Anterior cingulate cortex (tissue), 58 donors: Measurements from ENCODE around the gene TRAK1.

Experiments used
- DNase-seq, 58 donors: peaks; one replicate each; lab custom pipeline; 2025; lab: John Stamatoyannopoulos, UW

The TRAK1 gene

DNA sequence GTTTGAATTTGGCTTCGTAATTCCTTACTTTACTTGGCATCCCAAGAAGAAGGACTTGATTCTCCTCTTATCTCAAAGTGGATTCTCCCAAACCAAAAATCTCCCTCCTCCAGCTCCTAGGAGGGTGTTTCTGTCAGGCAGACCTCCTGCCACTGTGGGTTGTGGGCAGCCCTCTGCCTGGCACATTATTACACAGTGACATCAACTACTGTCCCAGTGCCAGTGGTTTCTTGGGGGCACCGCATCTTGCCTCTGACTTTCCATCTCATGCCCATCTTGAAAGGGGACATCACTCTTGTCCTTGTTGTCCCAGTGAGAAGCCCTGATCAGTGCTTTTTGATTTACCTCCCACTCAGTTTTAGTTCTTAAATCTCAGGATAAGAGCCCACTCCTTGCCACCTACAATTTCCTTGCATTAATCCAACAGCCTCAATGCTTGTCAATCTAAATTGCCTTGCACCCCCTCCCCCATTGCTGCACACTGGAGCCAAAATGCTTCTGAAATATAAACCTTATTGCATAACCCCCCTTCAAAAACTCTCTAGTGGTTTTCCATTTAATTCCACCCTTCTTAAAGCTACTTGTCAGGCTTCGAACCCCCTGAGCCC, 81.0 kb downstream of the TRAK1 start:
- DNase-seq: no peak

GRCh38 chr3:42173307-42173706, 82.2 kb downstream of the TRAK1 start:
- no peak for DNase-seq

DNA sequence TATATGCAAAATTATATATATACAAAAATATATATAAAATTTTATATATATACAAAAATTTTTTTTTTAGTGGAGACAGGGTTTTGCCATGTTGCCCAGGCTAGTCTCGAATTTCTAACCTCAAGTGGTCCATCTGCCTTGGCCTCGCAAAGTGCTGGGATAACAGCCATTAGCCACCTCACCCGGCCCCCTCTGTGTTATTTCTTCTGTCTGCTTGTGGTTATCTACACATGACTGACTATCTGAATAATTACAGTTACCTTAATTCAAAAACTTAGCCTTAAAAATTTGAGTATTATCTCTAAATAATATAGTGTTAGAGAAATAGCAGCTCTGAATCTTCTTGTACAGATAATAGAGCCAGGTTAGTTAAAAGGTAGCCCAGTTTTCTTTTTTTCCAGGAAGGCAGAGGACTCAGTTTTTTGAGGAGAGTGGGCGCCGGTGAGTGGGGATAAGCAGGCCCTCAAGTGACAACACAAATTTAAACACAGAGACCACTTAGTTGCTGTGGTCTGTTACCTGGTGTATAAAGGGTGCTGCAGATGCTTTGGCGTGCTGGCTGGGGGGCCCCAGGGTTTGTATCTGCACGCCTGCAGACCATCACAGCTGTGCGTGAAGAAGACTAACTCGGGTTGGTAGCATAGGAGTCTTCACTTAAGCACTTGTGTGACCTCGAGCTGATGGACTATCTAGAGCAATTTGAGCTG, 83.7 kb downstream of the TRAK1 start:
- no peak for DNase-seq

GRCh38 chr3:42175386-42176240, 84.5 kb downstream of the TRAK1 start:
- peak in 1 of 58 donors; percentile 53 for DNase-seq

- no peak for DNase-seq
Observed at GRCh38 chr3:42176242-42177034, 85.3 kb downstream of the TRAK1 start.

GRCh38 chr3:42177068-42177800, 86.1 kb downstream of the TRAK1 start:
- peak in 3 of 58 donors; percentile 17 to 44 (median 19) for DNase-seq

GRCh38 chr3:42177801-42178150, 86.6 kb downstream of the TRAK1 start:
- DNase-seq: no peak

- peak in 6 of 58 donors; percentile 16 to 37 (median 24) for DNase-seq
Observed at GRCh38 chr3:42179110-42179725, 88.1 kb downstream of the TRAK1 start.

DNA sequence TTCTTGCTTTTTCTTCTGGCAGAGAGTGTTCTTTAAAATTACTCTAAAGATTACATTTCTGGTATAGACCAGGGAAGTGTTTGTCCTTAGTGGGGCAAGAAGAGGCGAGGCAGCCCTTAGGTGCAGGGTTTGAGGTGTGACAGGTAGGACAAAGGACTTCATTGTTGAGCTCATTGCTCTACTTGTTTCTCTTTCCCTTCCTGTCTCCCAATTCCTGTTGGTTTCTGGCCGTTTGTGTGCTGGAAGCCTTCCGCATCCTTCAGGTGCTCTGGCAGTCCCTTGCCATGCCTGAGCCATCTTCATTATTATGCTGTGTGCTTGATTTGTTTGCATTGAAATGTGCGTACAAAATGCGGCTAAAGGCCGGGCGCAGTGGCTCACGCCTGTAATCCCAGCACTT, 89.7 kb downstream of the TRAK1 start:
- DNase-seq: no peak

DNA sequence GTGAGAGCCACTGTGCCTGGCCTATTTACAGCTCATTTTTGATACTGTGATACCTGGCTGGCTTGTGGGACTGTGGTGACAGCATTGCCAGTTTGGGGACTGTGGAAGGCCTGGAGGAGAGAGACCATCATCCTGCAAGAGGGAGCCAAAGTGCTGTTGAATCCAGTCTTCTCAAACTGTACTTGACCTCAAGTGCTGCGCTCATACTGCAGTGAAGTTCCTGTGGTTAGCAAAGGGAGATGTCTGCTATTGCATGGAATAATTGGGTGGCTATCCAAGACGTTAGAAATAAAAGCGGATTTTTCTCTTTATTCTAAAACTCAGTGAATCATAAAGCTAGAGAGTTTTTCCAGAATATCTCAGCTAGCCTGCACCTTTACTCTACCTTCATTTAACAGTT, 91.4 kb downstream of the TRAK1 start:
- no peak for DNase-seq

GRCh38 chr3:42183991-42184632, 93.0 kb downstream of the TRAK1 start:
- no peak for DNase-seq

- no peak for DNase-seq
Observed at GRCh38 chr3:42184651-42185443, 93.7 kb downstream of the TRAK1 start.

DNA sequence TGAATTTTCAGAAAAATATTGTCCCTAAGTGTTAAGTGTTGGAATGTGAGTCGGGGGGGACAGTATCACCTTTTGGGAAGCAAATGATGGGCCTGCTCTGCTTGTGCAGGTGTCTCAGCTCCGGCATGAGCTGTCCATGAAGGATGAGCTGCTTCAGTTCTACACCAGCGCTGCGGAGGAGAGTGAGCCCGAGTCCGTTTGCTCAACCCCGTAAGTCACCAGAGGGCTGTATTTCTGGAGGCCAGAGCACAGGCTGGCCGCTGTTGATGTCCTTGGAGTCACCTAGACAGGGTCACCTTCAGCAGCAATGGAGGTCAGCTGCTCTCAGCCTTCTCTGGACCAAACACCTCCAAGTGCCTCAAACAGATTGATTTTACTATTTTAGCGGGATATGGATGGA, 96.8 kb downstream of the TRAK1 start:
- no peak for DNase-seq

GRCh38 chr3:42188376-42188775, 97.2 kb downstream of the TRAK1 start:
- no peak for DNase-seq

- DNase-seq: no peak
Observed at GRCh38 chr3:42189001-42189460, 97.9 kb downstream of the TRAK1 start.

DNA sequence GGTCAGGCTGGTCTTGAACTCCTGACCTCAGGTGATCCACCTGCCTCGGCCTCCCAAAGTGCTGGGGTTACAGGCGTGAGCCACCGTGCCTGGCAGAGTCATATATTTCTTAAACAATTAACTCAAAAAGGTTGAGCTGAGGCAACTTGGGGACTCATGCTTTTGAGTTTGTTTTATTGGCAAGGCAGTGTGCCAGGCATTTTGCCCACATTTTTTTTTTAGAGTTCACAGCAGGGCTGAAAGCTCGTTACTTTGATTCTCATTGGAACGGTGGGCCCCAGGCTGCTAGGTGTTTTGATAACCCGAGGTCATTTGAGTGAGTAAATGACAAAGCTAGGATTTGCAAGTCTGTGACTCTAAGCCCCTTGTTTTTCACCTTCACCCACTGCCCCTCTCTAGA, 98.6 kb downstream of the TRAK1 start:
- DNase-seq: no peak

- DNase-seq: peak in 47 of 58 donors; percentile 13 to 82 (median 41)
Observed at GRCh38 chr3:42190701-42191442, 99.7 kb downstream of the TRAK1 start.

- DNase-seq: no peak
Observed at GRCh38 chr3:42191443-42191747, 100.2 kb downstream of the TRAK1 start.
